ENCODE results near the gene ARL13B.
A peak's percentile ranks its signal among the peaks of the same experiment; 100 is the strongest.

- TF ChIP-seq ZNF274 (CRISPR knock-in tag; IDR thresholded peaks at IDR 0.05) (peak; percentile 58; the same call in 1 of the 2 replicates), MAFK (conservative IDR thresholded peaks at IDR 0.05 in 1 of 2, IDR thresholded peaks at IDR 0.05 in 1 of 2; ENCODE audit: low read length in 2 of 2) (peak; percentile 89 to 93), ZNF367 (CRISPR knock-in tag; IDR thresholded peaks at IDR 0.05; ENCODE audit: borderline replicate concordance) (no peak), ARID2 (CRISPR knock-in tag; IDR thresholded peaks at IDR 0.05; ENCODE audit: borderline replicate concordance) (peak; percentile 70; the same call in 1 of the 2 replicates)
These were observed 82.8 kb downstream of the ARL13B start, which contains the start of the genes DHFR2 and NSUN3 for GRCh38 chr3:94062513-94063404.
